ENCODE results near the gene PPM1H. TPM values are rescaled to one million over a fixed set of nuclear protein-coding genes. Genes with fewer than 3 reads are reported as not detected.

Gene PPM1H
- total RNA-seq, 2 experiments from 2014 or later, result 0.07 TPM; not detected in 1

GRCh38 chr12:62689042-62689839, 245.7 kb downstream of the PPM1H start:
- POLR2A ChIA-PET, result no interaction called here

GRCh38 chr12:62686938-62687337, 248.0 kb downstream of the PPM1H start:
- POLR2A ChIA-PET, result no interaction called here
- H3K27me3 Mint-ChIP-seq, result peaks cover 1% of the 10 kb centered on the region
- CTCF ChIA-PET, result interaction anchor here (1.2 kb wide), 1 partner anchor 107 kb away, joined by 3 read pairs; no protein-coding TSS in a partner anchor
- no peaks in the 10 kb centered on the region for H3K4me1 Mint-ChIP-seq (ENCODE audit: low read depth)
- no peak for DNase-seq
- H3K36me3 Mint-ChIP-seq (ENCODE audit: low read depth), result no peaks in the 10 kb centered on the region
- no peak overlapping the region for H3K4me3 Mint-ChIP-seq
- no peaks in the 10 kb centered on the region for H3K9me3 Mint-ChIP-seq
- intact Hi-C loops (cut with micrococcal nuclease), result no loop called here
- H3K27ac Mint-ChIP-seq, result no peak overlapping the region
- ATAC-seq, result no peak
- TF ChIP-seq CTCF (IDR thresholded peaks at IDR 0.05), result no peak

More at GRCh38 chr12:62689042-62689839, 245.7 kb downstream of the PPM1H start:
- DNase-seq (no peak), ATAC-seq (no peak)
- TF ChIP-seq CTCF (IDR thresholded peaks at IDR 0.05), result no peak
- Mint-ChIP-seq H3K27ac (no peak overlapping the region), H3K9me3 (no peaks in the 10 kb centered on the region), H3K4me1 (ENCODE audit: low read depth) (no peaks in the 10 kb centered on the region), H3K36me3 (ENCODE audit: low read depth) (no peaks in the 10 kb centered on the region), H3K27me3 (peaks cover 1% of the 10 kb centered on the region), H3K4me3 (no peak overlapping the region)
- CTCF ChIA-PET, result interaction anchor here (1.2 kb wide), 1 partner anchor 254 kb away, joined by 3 read pairs; no protein-coding TSS in a partner anchor
- intact Hi-C loops (cut with micrococcal nuclease), result no loop called here

- no peak for TF ChIP-seq CTCF (IDR thresholded peaks at IDR 0.05)
- CTCF ChIA-PET, result no interaction called here
- Mint-ChIP-seq H3K27ac (no peak overlapping the region), H3K4me1 (ENCODE audit: low read depth) (no peaks in the 10 kb centered on the region), H3K9me3 (no peaks in the 10 kb centered on the region), H3K36me3 (ENCODE audit: low read depth) (no peaks in the 10 kb centered on the region), H3K4me3 (no peak overlapping the region), H3K27me3 (peaks cover 3% of the 10 kb centered on the region)
- POLR2A ChIA-PET, result no interaction called here
- ATAC-seq (no peak), DNase-seq (no peak)
- intact Hi-C loops (cut with micrococcal nuclease), result no loop called here
These were observed 250.2 kb downstream of the PPM1H start for GRCh38 chr12:62684570-62685295.

GRCh38 chr12:62683776-62684569, 251.0 kb downstream of the PPM1H start:
- intact Hi-C loops (cut with micrococcal nuclease), result no loop called here
- Mint-ChIP-seq H3K4me1 (ENCODE audit: low read depth) (no peaks in the 10 kb centered on the region), H3K27ac (no peak overlapping the region), H3K36me3 (ENCODE audit: low read depth) (no peaks in the 10 kb centered on the region), H3K4me3 (no peak overlapping the region), H3K27me3 (peaks cover 3% of the 10 kb centered on the region), H3K9me3 (no peaks in the 10 kb centered on the region)
- CTCF ChIA-PET, result no interaction called here
- ATAC-seq (no peak), DNase-seq (no peak)
- POLR2A ChIA-PET, result no interaction called here
- no peak for TF ChIP-seq CTCF (IDR thresholded peaks at IDR 0.05)

Measured in activated CD8-positive, alpha-beta T cell treated with anti-CD3 and anti-CD28 coated beads for 36 hours (primary cell).